K562 (cell line): ENCODE data around the gene TMEM135. TPM values are rescaled to one million over a fixed set of nuclear protein-coding genes. Genes with fewer than 3 reads are reported as not detected.

Experiments
- ATAC-seq: fragments of 200-7000 bp; cut with Tn5 transposase; 3 replicates; pipeline ENCODE4 v1.9.1; 2020; ENCODE audit warnings: moderate library complexity
- BruUV-seq: library from RNA; stranded (reverse); fragments of 400-500 nt; replicated peaks from 2 replicates; lab custom pipeline; 2021; lab: Mats Ljungman, UMichigan
- CTCF ChIA-PET: fragments of 300-600 bp; formaldehyde crosslinking; extraction: SDS; loops from one replicate; lab custom pipeline; 2021; ENCODE audit warnings: low intra/inter-chr PET ratio; lab: Yijun Ruan, JAX
- POLR2A ChIA-PET: fragments of 300-600, 350-650 bp; sonication (Branson Sonifier 250); formaldehyde crosslinking; extraction: SDS; loops from one replicate; lab custom pipeline; 2021; ENCODE audit warnings: antibody characterized with exemption, inconsistent platforms; lab: Yijun Ruan, JAX
- DNase-seq, 4 experiments: peaks; one replicate each; pipeline versions ENCODE4 v3.0.0 to v3.0.0-alpha.2; 2011 to 2018; ENCODE audit warnings: low spot score in 3 of 4, mixed read lengths in 3 of 4; ENCODE audit errors: extremely low read depth in 1 of 4
- FAIRE-seq: peaks from 2 replicates; lab custom pipeline; 2011; peaks lifted over from hg19 to GRCh38; lab: Jason Lieb, UNC
- H2AFZ ChIP-seq: 2 replicates; pipeline ENCODE4 v1.6.0; 2011; ENCODE audit warnings: low read depth, low read length, control low read depth, inconsistent platforms
- H3K27ac ChIP-seq: fragments of 200-600 bp; 3 replicates; pipeline ENCODE4 v1.8.0; 2011; ENCODE audit warnings: low read depth, mild to moderate bottlenecking, control low read depth, inconsistent platforms, low read length, moderate library complexity, mixed read lengths; ENCODE audit errors: extremely low read depth
- H3K27me3 ChIP-seq, 2 experiments: fragments of 300-600 bp in 1 of 2; 2 replicates in 1 of 2; 3 replicates in 1 of 2; pipeline versions ENCODE4 v1.6.0 to v1.8.0; 2011; ENCODE audit warnings: inconsistent platforms in 2 of 2, low read length in 2 of 2, mild to moderate bottlenecking in 1 of 2, mixed read lengths in 1 of 2, moderate library complexity in 1 of 2; ENCODE audit not compliant: control insufficient read depth in 2 of 2, insufficient read depth in 2 of 2
- H3K36me3 ChIP-seq: fragments of 300-600 bp; 3 replicates; pipeline ENCODE4 v1.8.0; 2011; ENCODE audit warnings: mild to moderate bottlenecking, low read length, inconsistent platforms; ENCODE audit not compliant: control insufficient read depth, insufficient read depth
- H3K4me1 ChIP-seq, 2 experiments: fragments of 200-600 bp in 1 of 2; replicated peaks in 1 of 2; 2 replicates in 1 of 2; 3 replicates in 1 of 2; pipeline versions ENCODE4 v1.5.1 to v1.8.0; 2011; ENCODE audit warnings: inconsistent platforms in 2 of 2, low read length in 2 of 2, mild to moderate bottlenecking in 1 of 2, mixed read lengths in 1 of 2, moderate library complexity in 1 of 2; ENCODE audit not compliant: control insufficient read depth in 2 of 2, insufficient read depth in 2 of 2
- H3K4me2 ChIP-seq: 2 replicates; pipeline ENCODE4 v1.6.1; 2011; ENCODE audit warnings: low read length, control low read depth, inconsistent platforms, mixed read lengths; ENCODE audit not compliant: insufficient read depth
- H3K4me3 ChIP-seq: fragments of 200-600 bp; sonication (generic), shearing (Covaris generic); 2 replicates; pipeline ENCODE4 v1.5.1; 2016; ENCODE audit warnings: control low read depth, inconsistent platforms
- H3K79me2 ChIP-seq: fragments of 200-600 bp; 3 replicates; pipeline ENCODE4 v1.8.0; 2011; ENCODE audit warnings: low read length, inconsistent platforms; ENCODE audit not compliant: control insufficient read depth, insufficient read depth
- H3K9ac ChIP-seq, 2 experiments: 2 replicates each; pipeline versions ENCODE4 v1.6.0 to v1.6.1; 2011; ENCODE audit warnings: low read depth in 2 of 2, low read length in 2 of 2, control low read depth in 1 of 2, inconsistent platforms in 1 of 2, mild to moderate bottlenecking in 1 of 2, mixed read lengths in 1 of 2; ENCODE audit not compliant: insufficient read depth in 1 of 2
- H3K9me1 ChIP-seq: one replicate; pipeline ENCODE4 v1.6.0; 2011; ENCODE audit warnings: inconsistent platforms, mild to moderate bottlenecking, low read length, moderate library complexity; ENCODE audit not compliant: control insufficient read depth, insufficient read depth
- H3K9me3 ChIP-seq: replicated peaks from 2 replicates; pipeline ENCODE4 v1.5.1; 2011; ENCODE audit warnings: low read depth, low read length, inconsistent platforms; ENCODE audit not compliant: control insufficient read depth, insufficient read depth
- H4K20me1 ChIP-seq: replicated peaks from 2 replicates; pipeline ENCODE4 v1.6.1; 2011; ENCODE audit warnings: low read length, inconsistent platforms, mixed read lengths; ENCODE audit not compliant: control insufficient read depth, insufficient read depth
- CCAR2 ChIP-seq: fragments of 200-400 bp; formaldehyde crosslinking; IDR thresholded peaks from 2 replicates; pipeline ENCODE4 v1.6.1; 2017; ENCODE audit warnings: mild to moderate bottlenecking, low read depth, low read length
- CXXC5 ChIP-seq: fragments of 250-450 bp; sonication (Bioruptor Pico); IDR thresholded peaks from 2 replicates; pipeline ENCODE4 v1.8.0; 2022; ENCODE audit warnings: inconsistent platforms, mild to moderate bottlenecking, moderate library complexity
- KHSRP ChIP-seq: fragments of 450-650 bp; IDR thresholded peaks from 2 replicates; pipeline ENCODE4 v1.6.1; 2017
- NCOA4 ChIP-seq: fragments of 450-650 bp; IDR thresholded peaks from 2 replicates; pipeline ENCODE4 v1.6.1; 2018; ENCODE audit warnings: mild to moderate bottlenecking; ENCODE audit not compliant: partially characterized antibody
- SMARCA5 ChIP-seq: fragments of 450-650 bp; IDR thresholded peaks from 2 replicates; pipeline ENCODE4 v1.6.1; 2016
- ZBTB26 ChIP-seq: fragments of 450-650 bp; formaldehyde crosslinking; IDR thresholded peaks from 2 replicates; pipeline ENCODE4 v1.4.0; 2022; ENCODE audit warnings: missing genetic modification characterization
- ZNF316 ChIP-seq: fragments of 450-650 bp; IDR thresholded peaks from 2 replicates; pipeline ENCODE4 v1.6.1; 2016
- WGBS: fragments of 100-300 bp; shearing (Covaris generic); methylation state at CpG from one replicate; pipeline ENCODE4 v1.1.6; 2016; ENCODE audit warnings: low coverage, mixed read lengths; ENCODE audit not compliant: insufficient coverage; ENCODE audit errors: missing lambda C conversion rate; 5-methylcytosine and 5-hydroxymethylcytosine counted together
- in situ Hi-C: fragments of 300-500 bp; cut with MboI; formaldehyde crosslinking; loops from 4 replicates; pipeline ENCODE4 v1.15.0; 2018; ENCODE audit warnings: inconsistent platforms, mixed read lengths
- intact Hi-C: fragments of 100-400 bp; cut with micrococcal nuclease; formaldehyde crosslinking; loops from 2 replicates; pipeline ENCODE4 v1.14.2; 2022
- polyA plus RNA-seq, 8 experiments: library from polyadenylated mRNA; depleted of rRNA in 4 of 8; stranded (reverse) in 5 of 8; unstranded in 3 of 8; fragments of >200 nt; fragmentation: Nextera tagmentation in 2 of 8; fragmentation: Illumina TruSeq in 1 of 8; extraction: Ambion mirVana in 2 of 8; extraction: Trizol in 1 of 8; gene quantifications; 2 replicates each; pipeline versions ENCODE4 v1.2.1 to v1.2.3, GENCODE V29; 2011 to 2014; ENCODE audit warnings: inconsistent platforms in 1 of 8, missing spikeins in 1 of 8
- total RNA-seq, 7 experiments: library from RNA; depleted of rRNA in 6 of 7; stranded (reverse); fragments of >200 nt in 6 of 7; fragmentation: Illumina TruSeq in 2 of 7; extraction: Trizol in 2 of 7; gene quantifications; 2 replicates each; pipeline versions ENCODE4 v1.2.1 to v1.2.3, GENCODE V29; 2011 to 2021; ENCODE audit warnings: low replicate concordance in 1 of 7

Gene TMEM135
- total and polyA plus RNA-seq, 9 of the 15 experiments (the other 6 are each of a cell fraction or from before 2014, with no cell fraction given), result 17.3 to 53.6 (median 24.9) TPM

- intact Hi-C loops, result no loop called here
- peaks cover 0 to 16% of the 10 kb centered on the region in 2 experiments; a peak in 3 of 5 replicates for H3K4me1 ChIP-seq
- BruUV-seq, result no TSS peak
- H2AFZ ChIP-seq, result no peak overlapping the region
- H3K4me3 ChIP-seq, result no peak overlapping the region
- H3K27ac ChIP-seq, result no peak overlapping the region
- H3K36me3 ChIP-seq, result peaks cover 3% of the 10 kb centered on the region; the same call in 1 of the 3 replicates
- no peak for FAIRE-seq
- H3K27me3 ChIP-seq, result no peaks in the 10 kb centered on the region
- no peak for ATAC-seq
- no peak overlapping the region for H3K4me2 ChIP-seq
- peak; percentile 34; the same call in 1 of the 2 replicates for TF ChIP-seq ZNF316
- TF ChIP-seq NCOA4, result no peak
- TF ChIP-seq ZBTB26 (CRISPR knock-in tag), result no peak
- TF ChIP-seq SMARCA5, result no peak
- TF ChIP-seq KHSRP, result no peak
- no peak for TF ChIP-seq CCAR2
- TF ChIP-seq CXXC5 (CRISPR knock-in tag), result no peak
- ChIA-PET POLR2A (no interaction called here), CTCF (no interaction called here)
- no peak overlapping the region for H3K9ac ChIP-seq
- no peaks in the 10 kb centered on the region for H3K9me1 ChIP-seq
- H4K20me1 ChIP-seq, result no peaks in the 10 kb centered on the region
- no peak for DNase-seq
- in situ Hi-C loops, result no loop called here
- WGBS, result 100% methylated on average over 1 of the region's 1 CpG
- H3K79me2 ChIP-seq, result no peaks in the 10 kb centered on the region
- no peaks in the 10 kb centered on the region for H3K9me3 ChIP-seq
Measured at GRCh38 chr11:87298155-87298554, 260.4 kb downstream of the TMEM135 start.
